CD4-positive, alpha-beta T cell treated with Interferon alpha-2 for 1 hour (primary cell): ENCODE results near the gene LMO7.
"Not testable (repeated sequence)": the region's sequence is repeated elsewhere in the genome, so short reads cannot be mapped to it uniquely, and the experiment has no call there.

Experiments
- DNase-seq, 2 donors: peaks; one replicate each; pipeline ENCODE4 v3.0.0-alpha.2; 2020 to 2022

LMO7 gene

GRCh38 chr13:75702476-75702875 lies 66.3 kb downstream of the LMO7 start:
- no peak for DNase-seq

- DNase-seq = no peak
Measured at GRCh38 chr13:75703769-75704168, 67.6 kb downstream of the LMO7 start.

GRCh38 chr13:75704194-75704926 lies 68.2 kb downstream of the LMO7 start:
- DNase-seq = no peak

- no peak for DNase-seq
Measured at GRCh38 chr13:75704927-75705288, 68.8 kb downstream of the LMO7 start.

- no peak for DNase-seq
Measured at GRCh38 chr13:75705395-75705794, 69.3 kb downstream of the LMO7 start.

GRCh38 chr13:75705908-75706307 lies 69.8 kb downstream of the LMO7 start:
- no peak for DNase-seq

GRCh38 chr13:75713852-75714251 lies 77.7 kb downstream of the LMO7 start:
- no peak for DNase-seq

- DNase-seq = no peak
Measured at GRCh38 chr13:75715601-75716523, 79.7 kb downstream of the LMO7 start.

- no peak for DNase-seq
Measured at GRCh38 chr13:75717525-75717924, 81.4 kb downstream of the LMO7 start.

- no peak for DNase-seq
Measured at GRCh38 chr13:75721307-75721706, 85.2 kb downstream of the LMO7 start.

- no peak for DNase-seq
Measured at GRCh38 chr13:75723901-75724300, 87.8 kb downstream of the LMO7 start.

GRCh38 chr13:75724752-75725517 lies 88.8 kb downstream of the LMO7 start:
- DNase-seq = no peak

- no peak for DNase-seq
Measured at GRCh38 chr13:75725736-75726135, 89.6 kb downstream of the LMO7 start.

GRCh38 chr13:75726306-75726705 lies 90.2 kb downstream of the LMO7 start:
- DNase-seq = no peak

- DNase-seq = not testable (repeated sequence)
Measured at GRCh38 chr13:75733113-75733512, 97.0 kb downstream of the LMO7 start.

- DNase-seq = no peak
Measured at GRCh38 chr13:75736173-75736572, 100.0 kb downstream of the LMO7 start.

- DNase-seq = no peak
Measured at GRCh38 chr13:75738841-75739240, 102.7 kb downstream of the LMO7 start.

GRCh38 chr13:75739244-75739868 lies 103.2 kb downstream of the LMO7 start:
- no peak for DNase-seq

GRCh38 chr13:75740031-75740430 lies 103.9 kb downstream of the LMO7 start:
- DNase-seq = no peak

- DNase-seq = not testable (repeated sequence)
Measured at GRCh38 chr13:75743072-75743471, 106.9 kb downstream of the LMO7 start.

GRCh38 chr13:75744127-75744526 lies 108.0 kb downstream of the LMO7 start:
- DNase-seq = no peak

- DNase-seq = no peak
Measured at GRCh38 chr13:75745387-75745786, 109.3 kb downstream of the LMO7 start.

- DNase-seq = no peak
Measured at GRCh38 chr13:75748874-75749273, 112.7 kb downstream of the LMO7 start.
